ENCODE results near the gene HMBS.
A peak's percentile ranks its signal among the peaks of the same experiment; 100 is the strongest.
"Not testable (repeated sequence)": the region's sequence is repeated elsewhere in the genome, so short reads cannot be mapped to it uniquely, and the experiment has no call there.

HMBS gene

DNA sequence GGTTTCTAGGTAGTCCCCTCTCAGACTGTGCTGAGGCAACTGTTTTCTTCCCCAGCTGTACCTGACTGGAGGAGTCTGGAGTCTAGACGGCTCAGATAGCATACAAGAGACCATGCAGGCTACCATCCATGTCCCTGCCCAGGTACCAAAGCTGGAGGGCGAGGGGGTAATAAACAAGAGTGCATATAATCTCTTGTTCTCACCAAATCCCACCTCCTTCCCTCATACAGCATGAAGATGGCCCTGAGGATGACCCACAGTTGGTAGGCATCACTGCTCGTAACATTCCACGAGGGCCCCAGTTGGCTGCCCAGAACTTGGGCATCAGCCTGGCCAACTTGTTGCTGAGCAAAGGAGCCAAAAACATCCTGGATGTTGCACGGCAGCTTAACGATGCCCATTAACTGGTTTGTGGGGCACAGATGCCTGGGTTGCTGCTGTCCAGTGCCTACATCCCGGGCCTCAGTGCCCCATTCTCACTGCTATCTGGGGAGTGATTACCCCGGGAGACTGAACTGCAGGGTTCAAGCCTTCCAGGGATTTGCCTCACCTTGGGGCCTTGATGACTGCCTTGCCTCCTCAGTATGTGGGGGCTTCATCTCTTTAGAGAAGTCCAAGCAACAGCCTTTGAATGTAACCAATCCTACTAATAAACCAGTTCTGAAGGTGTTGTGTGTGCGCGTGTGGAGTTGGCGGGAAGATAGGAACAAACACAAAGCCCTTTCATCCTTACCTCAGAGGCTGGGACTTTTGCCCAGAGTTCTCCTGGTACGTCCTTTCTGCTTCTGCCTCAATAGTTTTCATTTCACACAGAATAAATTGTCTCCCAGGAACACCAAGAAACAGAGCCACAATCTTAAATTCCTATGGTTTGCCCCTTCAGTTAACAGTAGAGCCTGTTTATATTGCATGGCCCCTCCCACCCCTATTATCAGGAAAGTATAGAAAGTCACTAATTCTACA lies 8.5 kb downstream of the HMBS start:
- Histone ChIP-seq H3K36me3 (ENCODE audit: control insufficient read depth, insufficient read depth, low read length) (peaks cover 70% of the 10 kb centered on the region), H3K4me3 (ENCODE audit: low read depth, low read length) (peak overlapping the region; percentile 96), H3K9me3 (ENCODE audit: control insufficient read depth, insufficient read depth, low read depth, low read length) (no peaks in the 10 kb centered on the region), H3K27ac (ENCODE audit: low read depth, low read length) (no peak overlapping the region), H3K4me1 (ENCODE audit: control insufficient read depth, insufficient read depth, low read length) (peaks cover 14% of the 10 kb centered on the region), H3K27me3 (ENCODE audit: control insufficient read depth, insufficient read depth, low read length) (no peaks in the 10 kb centered on the region), H3K9ac (ENCODE audit: low read length) (peak overlapping the region; percentile 96)

DNA sequence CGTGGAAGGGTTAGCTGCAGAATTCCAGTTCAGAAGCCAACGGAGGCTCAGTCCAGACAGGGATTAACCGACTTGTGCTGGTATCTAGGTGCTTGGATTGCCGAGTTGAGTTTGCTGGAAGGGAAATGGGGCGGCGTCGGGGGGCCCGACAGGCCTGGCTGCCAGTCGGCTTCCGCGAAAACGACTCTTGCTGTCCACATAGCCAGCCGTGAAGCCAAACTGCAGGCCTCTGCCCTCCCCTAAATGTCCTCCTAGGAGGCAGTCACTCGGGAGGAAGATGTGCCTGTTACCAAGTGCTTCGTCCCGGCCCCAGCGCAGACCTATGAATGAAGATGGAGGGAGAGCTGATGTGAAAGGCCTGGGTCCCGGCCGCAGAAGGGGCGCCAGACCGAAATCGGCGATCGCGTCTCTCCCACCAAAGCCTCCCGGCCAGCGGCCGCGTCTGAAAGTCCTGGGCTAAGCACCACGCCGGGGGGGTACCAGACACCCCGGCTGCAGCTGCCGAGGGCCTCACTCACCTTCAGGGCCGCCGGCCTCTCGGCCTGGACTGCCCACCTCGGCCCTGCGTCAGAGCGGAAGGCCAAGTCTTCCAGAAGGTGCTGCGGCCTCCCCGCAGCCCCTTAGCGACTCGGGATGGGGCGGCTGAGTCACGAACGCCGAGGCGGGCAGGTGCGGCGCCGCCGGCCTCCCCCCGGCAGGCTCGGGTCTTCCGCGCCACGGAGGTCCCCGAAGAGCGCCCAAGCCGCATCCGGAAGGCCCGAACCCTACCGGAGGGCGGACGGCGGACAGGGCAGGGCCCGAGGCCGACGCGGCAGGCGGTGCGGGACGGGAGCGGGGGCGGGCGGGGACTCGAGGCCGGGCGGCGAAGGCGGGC lies 9.5 kb downstream of the HMBS start:
- peak overlapping the region; percentile 92 for H3K27ac ChIP-seq (ENCODE audit: low read depth, low read length)
- H3K4me1 ChIP-seq (ENCODE audit: control insufficient read depth, insufficient read depth, low read length) = peaks cover 14% of the 10 kb centered on the region
- H3K9me3 ChIP-seq (ENCODE audit: control insufficient read depth, insufficient read depth, low read depth, low read length) = no peaks in the 10 kb centered on the region
- H3K36me3 ChIP-seq (ENCODE audit: control insufficient read depth, insufficient read depth, low read length) = peaks cover 74% of the 10 kb centered on the region
- H3K4me3 ChIP-seq (ENCODE audit: low read depth, low read length) = peak overlapping the region; percentile 96
- H3K27me3 ChIP-seq (ENCODE audit: control insufficient read depth, insufficient read depth, low read length) = no peaks in the 10 kb centered on the region
- peak overlapping the region; percentile 96 for H3K9ac ChIP-seq (ENCODE audit: low read length)

DNA sequence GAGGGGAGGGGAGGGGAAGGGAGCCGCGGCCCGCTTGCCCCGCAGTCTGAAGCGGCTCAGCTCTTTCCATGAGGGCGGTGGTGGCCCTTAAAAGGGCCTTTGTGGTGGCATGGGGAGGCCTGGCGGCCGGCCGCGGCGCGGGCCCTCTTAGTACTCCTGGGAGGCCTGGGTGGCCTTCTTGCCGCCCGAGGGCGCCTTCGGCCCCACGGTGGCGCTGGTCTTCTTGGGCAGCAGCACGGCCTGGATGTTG lies 10.1 kb downstream of the HMBS start:
- Histone ChIP-seq H3K9me3 (ENCODE audit: control insufficient read depth, insufficient read depth, low read depth, low read length) (no peaks in the 10 kb centered on the region), H3K4me3 (ENCODE audit: low read depth, low read length) (peak overlapping the region; percentile 96), H3K9ac (ENCODE audit: low read length) (peak overlapping the region; percentile 96), H3K27ac (ENCODE audit: low read depth, low read length) (peak overlapping the region; percentile 92), H3K4me1 (ENCODE audit: control insufficient read depth, insufficient read depth, low read length) (peaks cover 14% of the 10 kb centered on the region), H3K27me3 (ENCODE audit: control insufficient read depth, insufficient read depth, low read length) (no peaks in the 10 kb centered on the region), H3K36me3 (ENCODE audit: control insufficient read depth, insufficient read depth, low read length) (peaks cover 70% of the 10 kb centered on the region)

DNA sequence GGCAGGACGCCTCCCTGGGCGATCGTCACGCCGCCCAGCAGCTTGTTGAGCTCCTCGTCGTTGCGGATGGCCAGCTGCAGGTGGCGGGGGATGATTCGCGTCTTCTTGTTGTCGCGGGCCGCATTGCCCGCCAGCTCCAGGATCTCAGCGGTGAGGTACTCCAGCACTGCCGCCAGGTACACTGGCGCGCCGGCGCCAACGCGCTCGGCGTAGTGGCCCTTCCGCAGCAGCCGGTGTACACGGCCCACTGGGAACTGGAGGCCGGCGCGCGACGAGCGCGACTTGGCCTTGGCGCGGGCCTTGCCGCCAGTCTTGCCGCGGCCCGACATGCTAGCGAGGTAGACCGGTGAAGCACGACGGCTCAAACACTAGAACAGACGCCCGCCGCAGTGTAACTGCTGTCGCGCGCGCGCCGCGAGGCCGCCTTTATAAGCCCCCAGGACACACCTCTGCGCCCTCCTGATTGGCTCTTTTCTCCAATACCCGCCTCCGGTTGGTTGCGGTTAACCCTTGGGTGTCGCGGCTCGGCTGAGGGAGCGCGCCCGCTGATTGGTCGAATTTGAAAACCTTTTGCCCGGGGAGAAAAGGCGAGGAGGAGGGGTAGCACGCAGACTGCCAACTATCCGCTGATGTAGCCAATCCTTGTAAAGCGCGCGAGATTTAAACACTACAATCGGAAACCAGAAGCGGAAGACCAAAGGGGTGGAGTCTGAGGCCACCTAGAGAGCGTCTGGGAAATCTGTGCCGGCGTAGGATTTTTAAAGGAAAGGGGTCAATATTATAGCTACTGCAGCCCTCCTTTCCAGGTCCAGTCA lies 10.6 kb downstream of the HMBS start:
- Histone ChIP-seq H3K4me1 (ENCODE audit: control insufficient read depth, insufficient read depth, low read length) (peaks cover 18% of the 10 kb centered on the region), H3K27ac (ENCODE audit: low read depth, low read length) (peak overlapping the region; percentile 92), H3K27me3 (ENCODE audit: control insufficient read depth, insufficient read depth, low read length) (no peaks in the 10 kb centered on the region), H3K36me3 (ENCODE audit: control insufficient read depth, insufficient read depth, low read length) (peaks cover 66% of the 10 kb centered on the region), H3K4me3 (ENCODE audit: low read depth, low read length) (peak overlapping the region; percentile 96), H3K9ac (ENCODE audit: low read length) (peak overlapping the region; percentile 96), H3K9me3 (ENCODE audit: control insufficient read depth, insufficient read depth, low read depth, low read length) (no peaks in the 10 kb centered on the region)

DNA sequence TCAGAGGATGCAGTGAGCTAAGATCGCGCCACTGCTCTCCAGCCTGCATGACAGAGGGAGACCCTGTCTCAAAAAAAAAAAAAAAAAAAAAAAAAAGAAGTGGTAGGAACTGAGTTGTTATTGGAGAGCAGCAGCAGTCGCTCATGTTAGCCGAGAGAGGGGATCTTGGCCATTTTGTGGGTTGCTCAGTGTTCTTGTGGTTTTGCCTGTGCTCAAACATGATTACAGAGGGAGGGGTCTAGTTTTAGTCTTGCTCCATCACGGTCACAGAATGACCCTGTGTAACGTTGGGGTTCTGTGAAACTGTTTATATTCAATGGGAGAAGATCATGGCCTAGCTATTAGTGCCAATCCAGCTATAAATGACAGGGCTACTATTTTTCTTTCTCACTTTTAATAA lies 15.0 kb downstream of the HMBS start:
- no peak overlapping the region for H3K9ac ChIP-seq (ENCODE audit: low read length)

DNA sequence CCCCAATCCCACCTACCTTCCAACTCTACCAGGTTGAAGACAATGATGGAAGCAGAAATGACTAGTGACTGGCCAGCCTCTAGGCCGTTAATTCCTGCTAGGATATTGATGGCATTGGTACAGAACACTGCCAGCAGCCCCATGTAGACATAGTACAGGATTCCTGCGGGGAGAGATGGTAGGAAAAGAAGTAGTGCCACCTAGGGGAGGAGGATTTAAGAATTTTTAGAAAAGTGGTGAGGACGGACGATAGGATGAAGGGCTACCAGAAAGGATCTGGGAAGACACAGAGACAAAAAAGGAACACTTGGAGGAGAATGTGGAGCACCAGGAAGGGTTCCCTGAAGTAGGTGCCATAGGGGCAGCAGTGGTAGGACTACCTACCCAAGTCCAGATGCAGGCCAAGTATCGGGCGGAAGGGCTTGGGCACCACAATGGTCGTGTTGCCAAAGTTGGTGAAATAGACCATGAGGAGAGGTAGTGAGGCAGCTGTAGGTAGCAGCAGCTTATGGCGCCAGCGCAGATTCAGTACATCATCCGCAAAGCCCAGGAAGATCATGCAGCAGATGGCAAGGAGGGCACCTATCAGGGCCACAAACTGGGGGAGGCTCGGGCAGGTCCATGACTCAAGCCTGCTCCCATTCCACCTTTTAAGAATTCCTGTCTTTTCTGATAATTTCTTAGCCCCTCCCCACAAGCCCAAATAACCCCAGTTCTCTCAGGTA lies 15.7 kb downstream of the HMBS start:
- no peak overlapping the region for H3K27ac ChIP-seq (ENCODE audit: low read depth, low read length)
- no peaks in the 10 kb centered on the region for H3K9me3 ChIP-seq (ENCODE audit: control insufficient read depth, insufficient read depth, low read depth, low read length)
- no peaks in the 10 kb centered on the region for H3K27me3 ChIP-seq (ENCODE audit: control insufficient read depth, insufficient read depth, low read length)
- H3K36me3 ChIP-seq (ENCODE audit: control insufficient read depth, insufficient read depth, low read length) = peaks cover 29% of the 10 kb centered on the region
- peaks cover 14% of the 10 kb centered on the region for H3K4me1 ChIP-seq (ENCODE audit: control insufficient read depth, insufficient read depth, low read length)
- H3K9ac ChIP-seq (ENCODE audit: low read length) = peak overlapping the region; percentile 92
- H3K4me3 ChIP-seq (ENCODE audit: low read depth, low read length) = peak overlapping the region; percentile 83

More for the DNA sequence above, 15.0 kb downstream of the HMBS start:
- Histone ChIP-seq H3K27me3 (ENCODE audit: control insufficient read depth, insufficient read depth, low read length) (no peaks in the 10 kb centered on the region), H3K27ac (ENCODE audit: low read depth, low read length) (no peak overlapping the region), H3K4me3 (ENCODE audit: low read depth, low read length) (no peak overlapping the region), H3K4me1 (ENCODE audit: control insufficient read depth, insufficient read depth, low read length) (peaks cover 14% of the 10 kb centered on the region), H3K9me3 (ENCODE audit: control insufficient read depth, insufficient read depth, low read depth, low read length) (no peaks in the 10 kb centered on the region), H3K36me3 (ENCODE audit: control insufficient read depth, insufficient read depth, low read length) (peaks cover 29% of the 10 kb centered on the region)

DNA sequence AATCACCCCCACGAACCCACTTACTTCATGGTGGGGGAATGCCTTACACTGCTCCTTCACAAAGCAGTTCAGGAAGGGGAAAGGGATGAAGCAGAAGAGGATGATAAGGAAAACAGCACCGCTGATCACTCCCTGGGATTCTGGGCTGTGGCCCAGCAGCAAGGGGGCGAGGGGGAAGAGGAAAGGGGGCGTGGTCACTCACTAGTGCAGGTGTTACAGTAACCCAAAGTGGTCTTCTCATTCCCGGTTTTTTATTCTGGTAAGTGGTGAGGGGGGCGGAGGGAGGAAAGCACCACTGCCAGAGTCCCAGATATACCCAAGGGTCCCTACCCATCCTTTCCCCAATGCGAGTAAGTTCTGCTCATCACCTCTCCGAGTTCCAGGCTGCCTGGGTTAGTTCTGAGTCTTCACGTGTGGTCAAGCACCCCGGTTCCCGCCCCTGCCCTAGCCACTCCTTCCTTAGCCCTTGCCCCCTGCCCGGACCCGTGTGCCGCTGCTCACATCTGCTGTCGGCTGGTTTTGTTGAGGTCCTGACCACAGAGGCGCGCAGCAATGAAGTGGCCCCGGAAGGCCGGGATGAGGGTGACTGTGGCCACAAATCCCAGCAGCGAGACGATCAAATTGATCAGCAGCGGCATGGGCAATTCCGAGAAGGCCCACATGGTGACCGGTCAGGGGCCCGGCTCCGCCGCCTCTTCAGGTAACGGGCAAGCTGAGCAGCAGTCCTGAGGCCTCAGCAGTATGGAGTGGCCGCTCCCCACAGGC lies 16.5 kb downstream of the HMBS start:
- peak overlapping the region; percentile 92 for H3K9ac ChIP-seq (ENCODE audit: low read length)
- H3K4me3 ChIP-seq (ENCODE audit: low read depth, low read length) = peak overlapping the region; percentile 83
- H3K27ac ChIP-seq (ENCODE audit: low read depth, low read length) = peak overlapping the region; percentile 96
- H3K27me3 ChIP-seq (ENCODE audit: control insufficient read depth, insufficient read depth, low read length) = no peaks in the 10 kb centered on the region
- peaks cover 16% of the 10 kb centered on the region for H3K4me1 ChIP-seq (ENCODE audit: control insufficient read depth, insufficient read depth, low read length)
- no peaks in the 10 kb centered on the region for H3K9me3 ChIP-seq (ENCODE audit: control insufficient read depth, insufficient read depth, low read depth, low read length)
- peaks cover 29% of the 10 kb centered on the region for H3K36me3 ChIP-seq (ENCODE audit: control insufficient read depth, insufficient read depth, low read length)

DNA sequence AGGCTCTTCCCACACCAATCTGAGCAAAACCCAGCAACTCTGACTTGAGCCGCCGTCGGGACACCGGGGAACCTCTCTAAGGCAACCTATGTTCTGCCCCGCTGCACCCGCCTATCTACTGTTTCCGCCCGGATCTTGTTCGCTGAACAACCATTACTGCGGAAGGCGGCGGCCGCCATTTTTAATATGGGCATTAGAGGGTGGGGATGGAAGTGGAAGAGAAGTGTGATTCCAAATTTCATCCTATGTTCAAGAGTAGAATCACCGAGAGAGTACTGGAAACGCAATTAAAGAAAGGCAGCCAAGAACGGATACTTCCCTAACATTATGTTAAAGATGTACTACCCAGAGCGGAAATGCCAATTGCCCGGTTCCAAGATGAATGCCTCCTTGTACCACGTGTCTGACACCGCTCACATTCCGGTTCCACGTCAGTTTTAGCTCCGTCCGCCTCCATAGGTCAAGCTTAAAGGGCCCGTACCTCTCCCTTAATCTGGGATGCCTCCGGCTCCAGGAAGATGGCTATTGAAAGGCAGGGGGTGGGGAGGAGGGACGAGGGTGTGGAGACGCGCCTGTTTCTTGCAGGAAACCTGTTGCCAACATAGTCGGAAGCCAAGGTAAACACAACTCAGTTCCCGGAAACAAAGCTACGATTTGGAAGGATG lies 17.2 kb downstream of the HMBS start, which contains the start of gene DPAGT1:
Gene DPAGT1 (minus strand): TSS at position 95 of the 665 bp plus-strand sequence. CDS start 198 bp downstream, outside the sequence.
- no peaks in the 10 kb centered on the region for H3K27me3 ChIP-seq (ENCODE audit: control insufficient read depth, insufficient read depth, low read length)
- H3K9me3 ChIP-seq (ENCODE audit: control insufficient read depth, insufficient read depth, low read depth, low read length) = no peaks in the 10 kb centered on the region
- H3K36me3 ChIP-seq (ENCODE audit: control insufficient read depth, insufficient read depth, low read length) = peaks cover 23% of the 10 kb centered on the region
- H3K27ac ChIP-seq (ENCODE audit: low read depth, low read length) = peak within 1 kb of the TSS; percentile 96
- peak within 1 kb of the TSS; percentile 83 for H3K4me3 ChIP-seq (ENCODE audit: low read depth, low read length)
- H3K9ac ChIP-seq (ENCODE audit: low read length) = peak within 1 kb of the TSS; percentile 92
- peaks cover 23% of the 10 kb centered on the region for H3K4me1 ChIP-seq (ENCODE audit: control insufficient read depth, insufficient read depth, low read length)

DNA sequence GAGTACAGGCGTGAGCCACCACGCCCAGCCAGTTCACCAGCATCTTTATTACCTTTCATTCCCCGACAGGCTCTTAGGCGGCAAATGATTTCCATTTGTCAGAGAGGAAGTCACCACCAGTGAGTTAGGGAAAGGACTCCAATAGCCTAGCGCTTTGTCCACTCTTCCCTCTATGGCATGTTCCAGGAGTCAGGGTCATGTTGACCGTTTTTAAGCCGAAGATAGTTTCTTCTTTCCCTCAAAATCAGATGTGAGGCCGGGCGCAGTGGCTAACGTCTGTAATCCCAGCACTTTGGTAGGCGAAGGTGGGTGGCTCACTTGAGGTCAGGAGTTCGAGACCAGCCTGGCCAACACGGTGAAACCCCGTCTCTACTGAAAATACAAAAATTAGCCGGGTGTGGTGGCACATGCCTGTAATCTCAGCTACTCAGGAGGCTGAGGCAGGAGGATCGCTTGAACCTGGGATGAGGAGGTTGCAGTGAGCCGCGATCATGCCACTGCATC lies 18.5 kb downstream of the HMBS start:
- not testable (repeated sequence) for H3K36me3 ChIP-seq (ENCODE audit: control insufficient read depth, insufficient read depth, low read length); H3K27me3 ChIP-seq (ENCODE audit: control insufficient read depth, insufficient read depth, low read length); H3K9me3 ChIP-seq (ENCODE audit: control insufficient read depth, insufficient read depth, low read depth, low read length)
- peaks cover 27% of the 10 kb centered on the region for H3K4me1 ChIP-seq (ENCODE audit: control insufficient read depth, insufficient read depth, low read length)
- H3K9ac ChIP-seq (ENCODE audit: low read length) = peak overlapping the region; percentile 20
- peak overlapping the region; percentile 83 for H3K4me3 ChIP-seq (ENCODE audit: low read depth, low read length)
- H3K27ac ChIP-seq (ENCODE audit: low read depth, low read length) = peak overlapping the region; percentile 46; the same call in 1 of the 2 replicates

All from HUES6 (cell line).